Transverse colon (tissue), 4 donors: ENCODE measurements around the gene B9D1.

ENCODE experiments used
- POLR2AphosphoS5 ChIP-seq, 3 donors: sonication (generic); formaldehyde crosslinking; IDR thresholded peaks; one replicate each; pipeline ENCODE4 v1.6.1; 2016; ENCODE audit warnings: antibody characterized with exemption in 3 of 3
- TF ChIP-seq, protein P1 (sequence below), 5 experiments: fragments of 200-600 bp in 3 of 5; fragments of 450-650 bp in 2 of 5; sonication (generic) in 3 of 5; IDR thresholded peaks; 1 replicate in 2 of 5; 2 replicates in 3 of 5; pipeline ENCODE4 v1.5.1; 2016 to 2017; ENCODE audit warnings: antibody characterized with exemption in 5 of 5, inconsistent platforms in 3 of 5, mild to moderate bottlenecking in 2 of 5, moderate library complexity in 1 of 5

GRCh38 chr17:19402171-19402570 lies 39.6 kb upstream of the B9D1 start:
- TF ChIP-seq, protein P1, sequence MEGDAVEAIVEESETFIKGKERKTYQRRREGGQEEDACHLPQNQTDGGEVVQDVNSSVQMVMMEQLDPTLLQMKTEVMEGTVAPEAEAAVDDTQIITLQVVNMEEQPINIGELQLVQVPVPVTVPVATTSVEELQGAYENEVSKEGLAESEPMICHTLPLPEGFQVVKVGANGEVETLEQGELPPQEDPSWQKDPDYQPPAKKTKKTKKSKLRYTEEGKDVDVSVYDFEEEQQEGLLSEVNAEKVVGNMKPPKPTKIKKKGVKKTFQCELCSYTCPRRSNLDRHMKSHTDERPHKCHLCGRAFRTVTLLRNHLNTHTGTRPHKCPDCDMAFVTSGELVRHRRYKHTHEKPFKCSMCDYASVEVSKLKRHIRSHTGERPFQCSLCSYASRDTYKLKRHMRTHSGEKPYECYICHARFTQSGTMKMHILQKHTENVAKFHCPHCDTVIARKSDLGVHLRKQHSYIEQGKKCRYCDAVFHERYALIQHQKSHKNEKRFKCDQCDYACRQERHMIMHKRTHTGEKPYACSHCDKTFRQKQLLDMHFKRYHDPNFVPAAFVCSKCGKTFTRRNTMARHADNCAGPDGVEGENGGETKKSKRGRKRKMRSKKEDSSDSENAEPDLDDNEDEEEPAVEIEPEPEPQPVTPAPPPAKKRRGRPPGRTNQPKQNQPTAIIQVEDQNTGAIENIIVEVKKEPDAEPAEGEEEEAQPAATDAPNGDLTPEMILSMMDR (IDR thresholded peaks at IDR 0.05): no peak
- TF ChIP-seq POLR2AphosphoS5 (IDR thresholded peaks at IDR 0.05): no peak
